IMR-90 (cell line): ENCODE data around the gene ARL8B. TPM values are rescaled to one million over a fixed set of nuclear protein-coding genes. Genes with fewer than 3 reads are reported as not detected.
A peak's percentile ranks its signal among the peaks of the same experiment; 100 is the strongest.

ENCODE experiments used
- ATAC-seq: fragments of 200-7000 bp; cut with Tn5 transposase; 2 replicates; pipeline ENCODE4 v1.9.1; 2020; ENCODE audit warnings: low read depth, mild to moderate bottlenecking, moderate library complexity
- BruUV-seq: library from RNA; stranded (reverse); fragments of 400-500 nt; replicated peaks from 2 replicates; lab custom pipeline; 2021; lab: Mats Ljungman, UMichigan
- CTCF ChIA-PET: fragments of 300-600 bp; formaldehyde crosslinking; extraction: SDS; loops from one replicate; lab custom pipeline; 2021; ENCODE audit warnings: antibody characterized with exemption; lab: Yijun Ruan, JAX
- POLR2A ChIA-PET: fragments of 300-600 bp; sonication (Branson Sonifier 250); formaldehyde crosslinking; loops from one replicate; lab custom pipeline; 2022; ENCODE audit warnings: antibody characterized with exemption; ENCODE audit not compliant: unreplicated experiment; lab: Charles Lee
- DNase-seq: peaks from one replicate; pipeline ENCODE4 v3.0.0; 2013
- H2AFZ ChIP-seq: replicated peaks from 2 replicates; pipeline ENCODE3; 2013; ENCODE audit warnings: low read length, mild to moderate bottlenecking; ENCODE audit not compliant: poor library complexity
- H2AK5ac ChIP-seq: 2 replicates; pipeline ENCODE4 v1.6.1; 2013; ENCODE audit warnings: low read depth, low read length, inconsistent platforms
- H2AK9ac ChIP-seq: replicated peaks from 2 replicates; pipeline ENCODE3; 2013; ENCODE audit warnings: mild to moderate bottlenecking, low read depth, low read length, moderate library complexity; ENCODE audit not compliant: poor library complexity
- H2BK120ac ChIP-seq: 2 replicates; pipeline ENCODE4 v1.6.1; 2013; ENCODE audit warnings: low read depth, low read length, inconsistent platforms
- H2BK15ac ChIP-seq: 3 replicates; pipeline ENCODE4 v1.6.1; 2013; ENCODE audit warnings: low read depth, low read length, inconsistent platforms
- H2BK20ac ChIP-seq: 2 replicates; pipeline ENCODE4 v1.6.1; 2013; ENCODE audit warnings: low read depth, mild to moderate bottlenecking, inconsistent platforms, low read length, moderate library complexity
- H2BK5ac ChIP-seq: 2 replicates; pipeline ENCODE4 v1.6.1; 2013; ENCODE audit warnings: mild to moderate bottlenecking, low read depth, low read length, inconsistent platforms; ENCODE audit not compliant: poor library complexity, severe bottlenecking
- H3K14ac ChIP-seq: replicated peaks from 2 replicates; pipeline ENCODE4 v1.6.1; 2013; ENCODE audit warnings: low read depth, low read length, inconsistent platforms
- H3K18ac ChIP-seq: 2 replicates; pipeline ENCODE4 v1.6.1; 2013; ENCODE audit warnings: low read depth, low read length, control low read depth
- H3K23ac ChIP-seq: 2 replicates; pipeline ENCODE4 v1.6.1; 2013; ENCODE audit warnings: low read depth, low read length, inconsistent platforms
- H3K27ac ChIP-seq: 2 replicates; pipeline ENCODE4 v1.5.1; 2013; ENCODE audit warnings: mild to moderate bottlenecking, control low read depth, low read length; ENCODE audit not compliant: insufficient read depth
- H3K27me3 ChIP-seq: 2 replicates; pipeline ENCODE4 v1.6.1; 2013; ENCODE audit warnings: low read length; ENCODE audit not compliant: control insufficient read depth, insufficient read depth
- H3K36me3 ChIP-seq: 2 replicates; pipeline ENCODE4 v1.6.1; 2013; ENCODE audit warnings: low read length, mixed read lengths; ENCODE audit not compliant: control insufficient read depth, insufficient read depth
- H3K4ac ChIP-seq: 2 replicates; pipeline ENCODE4 v1.6.1; 2013; ENCODE audit warnings: low read depth, low read length, inconsistent platforms
- H3K4me1 ChIP-seq: 2 replicates; pipeline ENCODE4 v1.6.1; 2013; ENCODE audit warnings: low read length, mixed read lengths; ENCODE audit not compliant: control insufficient read depth, insufficient read depth
- H3K4me2 ChIP-seq: 2 replicates; pipeline ENCODE4 v1.6.1; 2013; ENCODE audit warnings: low read depth, mild to moderate bottlenecking, control low read depth, low read length, moderate library complexity
- H3K4me3 ChIP-seq: 2 replicates; pipeline ENCODE4 v1.5.1; 2013; ENCODE audit warnings: low read depth, mild to moderate bottlenecking, control low read depth, low read length, moderate library complexity; ENCODE audit not compliant: insufficient read depth
- H3K56ac ChIP-seq: 2 replicates; pipeline ENCODE4 v1.6.1; 2013; ENCODE audit warnings: low read length, inconsistent platforms; ENCODE audit not compliant: insufficient read depth; ENCODE audit errors: extremely low read depth
- H3K79me1 ChIP-seq, 2 experiments: 2 replicates each; pipeline ENCODE4 v1.6.1; 2013; ENCODE audit warnings: low read length in 2 of 2, inconsistent platforms in 1 of 2, low read depth in 1 of 2
- H3K9ac ChIP-seq: 2 replicates; pipeline ENCODE4 v1.6.1; 2013; ENCODE audit warnings: low read depth, low read length, control low read depth
- H3K9me1 ChIP-seq: 2 replicates; pipeline ENCODE4 v1.6.1; 2013; ENCODE audit warnings: low read length, inconsistent platforms; ENCODE audit not compliant: insufficient read depth
- H3K9me3 ChIP-seq: 2 replicates; pipeline ENCODE4 v1.6.1; 2013; ENCODE audit warnings: low read length; ENCODE audit not compliant: control insufficient read depth, insufficient read depth
- H4K20me1 ChIP-seq: 2 replicates; pipeline ENCODE4 v1.6.1; 2013; ENCODE audit warnings: low read length, inconsistent platforms; ENCODE audit not compliant: insufficient read depth
- H4K5ac ChIP-seq: 2 replicates; pipeline ENCODE4 v1.6.1; 2013; ENCODE audit warnings: mild to moderate bottlenecking, low read depth, low read length, control low read depth
- H4K8ac ChIP-seq, 2 experiments: 2 replicates each; pipeline ENCODE4 v1.6.1; 2013; ENCODE audit warnings: low read depth in 2 of 2, low read length in 2 of 2, control low read depth in 1 of 2, inconsistent platforms in 1 of 2
- H4K91ac ChIP-seq: 2 replicates; pipeline ENCODE4 v1.6.1; 2013; ENCODE audit warnings: low read depth, low read length, inconsistent platforms; ENCODE audit not compliant: insufficient read depth
- CEBPB ChIP-seq: IDR thresholded peaks from 2 replicates; pipeline ENCODE4 v1.6.1; 2012; ENCODE audit warnings: low read depth, low read length, improper control_type of control experiment
- CHD1 ChIP-seq: IDR thresholded peaks from 2 replicates; pipeline ENCODE4 v1.6.1; 2012; ENCODE audit warnings: low read depth, low read length, improper control_type of control experiment
- ELK1 ChIP-seq: fragments of 150-350 bp; IDR thresholded peaks from 2 replicates; pipeline ENCODE4 v1.6.1; 2016; ENCODE audit warnings: low read depth, mild to moderate bottlenecking, low read length, moderate library complexity, borderline replicate concordance
- FOS ChIP-seq: fragments of 150-350 bp; IDR thresholded peaks from 2 replicates; pipeline ENCODE4 v1.6.1; 2016; ENCODE audit warnings: low read depth, low read length
- MAFK ChIP-seq: IDR thresholded peaks from 2 replicates; pipeline ENCODE4 v1.6.1; 2012; ENCODE audit warnings: low read depth, low read length, improper control_type of control experiment
- MAZ ChIP-seq: IDR thresholded peaks from 2 replicates; pipeline ENCODE4 v1.6.1; 2012; ENCODE audit warnings: low read depth, mild to moderate bottlenecking, low read length, improper control_type of control experiment, moderate library complexity, borderline replicate concordance
- NFE2L2 ChIP-seq: fragments of 150-350 bp; IDR thresholded peaks from 2 replicates; pipeline ENCODE4 v1.6.1; 2016; ENCODE audit warnings: low read depth, mild to moderate bottlenecking, low read length
- POLR2A ChIP-seq: IDR thresholded peaks from 2 replicates; pipeline ENCODE4 v1.6.1; 2012; ENCODE audit warnings: mild to moderate bottlenecking, low read depth, low read length
- RAD21 ChIP-seq: IDR thresholded peaks from 2 replicates; pipeline ENCODE4 v1.6.1; 2012; ENCODE audit warnings: low read length, improper control_type of control experiment
- RCOR1 ChIP-seq: IDR thresholded peaks from 2 replicates; pipeline ENCODE4 v1.6.1; 2012; ENCODE audit warnings: mild to moderate bottlenecking, low read length, improper control_type of control experiment; ENCODE audit not compliant: insufficient replicate concordance
- SMC3 ChIP-seq: fragments of 150-350 bp; IDR thresholded peaks from 2 replicates; pipeline ENCODE4 v1.6.1; 2016; ENCODE audit warnings: low read depth, mild to moderate bottlenecking, antibody characterized with exemption, low read length, moderate library complexity
- WGBS, 2 experiments: methylation state at CpG; one replicate each; pipeline versions ENCODE4 v1.1.5 to v1.1.7; 2013; ENCODE audit warnings: missing lambda C conversion rate in 2 of 2; ENCODE audit not compliant: insufficient read length in 1 of 2; ENCODE audit errors: extremely low coverage in 2 of 2; 5-methylcytosine and 5-hydroxymethylcytosine counted together
- dilution Hi-C: fragments of 300-500 bp; cut with HindIII; formaldehyde crosslinking; loops from one replicate; pipeline ENCODE4 v1.14.3; 2018; ENCODE audit warnings: low sequenced_read_pairs; ENCODE audit not compliant: unreplicated experiment
- in situ Hi-C: fragments of 300-500 bp; cut with MboI; formaldehyde crosslinking; loops from 3 replicates; pipeline ENCODE4 v1.14.3; 2019; ENCODE audit warnings: low sequenced_read_pairs, inconsistent platforms, mixed read lengths
- intact Hi-C: fragments of 100-400 bp; cut with micrococcal nuclease; formaldehyde crosslinking; loops from 2 replicates; pipeline ENCODE4 v1.10.0; 2022
- polyA plus RNA-seq, 3 experiments: library from polyadenylated mRNA; depleted of rRNA; stranded (reverse); fragments of >200 nt; gene quantifications; 2 replicates each; pipeline ENCODE4 v1.2.3, GENCODE V29; 2012; ENCODE audit warnings: low replicate concordance in 1 of 3
- total RNA-seq: library from RNA; depleted of rRNA; stranded (reverse); fragments of >200 nt; gene quantifications from 2 replicates; pipeline ENCODE4 v1.2.3, GENCODE V29; 2012
- TF ChIP-seq, protein P1 (sequence below): conservative IDR thresholded peaks from 2 replicates; pipeline ENCODE4 v1.5.1; 2012; ENCODE audit warnings: mild to moderate bottlenecking, low read depth, low read length, improper control_type of control experiment

The ARL8B gene
- total and polyA plus RNA-seq, 2 of the 4 experiments (the other 2 are of a cell fraction): 32.3 to 47.0 TPM

DNA sequence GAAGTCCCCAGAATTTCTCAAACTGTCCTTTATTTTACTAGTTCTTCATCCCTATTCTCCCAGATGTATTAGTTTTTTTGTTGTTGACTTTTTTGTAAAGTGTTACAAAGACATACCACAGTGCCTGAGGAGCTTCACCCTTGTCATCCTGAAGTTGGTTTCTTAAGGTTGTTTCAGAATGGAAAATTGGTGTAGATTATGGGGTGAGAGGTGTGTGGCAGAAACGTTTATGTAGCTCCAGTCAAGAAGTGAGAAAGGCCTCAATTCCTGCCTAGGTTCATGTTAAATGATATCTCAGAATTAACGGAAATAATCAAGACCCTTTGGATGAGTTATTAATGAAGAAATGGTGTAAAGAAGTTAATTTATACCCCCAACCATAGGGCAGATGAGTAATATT, 72.2 kb downstream of the ARL8B start:
- peak overlapping the region; percentile 46; the same call in 1 of the 2 replicates for H3K4me2 ChIP-seq
- H4K8ac ChIP-seq: peak overlapping the region in 1 of 2 experiments; percentile 49; a peak in 1 of 4 replicates
- ATAC-seq (no peak), DNase-seq (no peak)
- H3K14ac ChIP-seq: peak overlapping the region; percentile 40; the same call in 1 of the 2 replicates
- H3K36me3 ChIP-seq: peaks cover 4% of the 10 kb centered on the region
- H3K79me1 ChIP-seq: peaks cover 13 to 53% of the 10 kb centered on the region in 2 experiments
- H2BK15ac ChIP-seq: no peak overlapping the region
- H4K5ac ChIP-seq: peak overlapping the region; percentile 15; the same call in 1 of the 2 replicates
- H2AK9ac ChIP-seq: no peak overlapping the region
- H3K9me3 ChIP-seq: no peaks in the 10 kb centered on the region
- no peak overlapping the region for H3K56ac ChIP-seq
- H3K27me3 ChIP-seq: no peaks in the 10 kb centered on the region
- intact Hi-C loops: no loop called here
- ChIA-PET CTCF (interaction anchor here (0.7 kb wide), 2 partner anchors 136 to 483 kb away, joined by 3 to 4 read pairs; no protein-coding TSS in a partner anchor), POLR2A (no interaction called here)
- H3K9ac ChIP-seq: no peak overlapping the region
- WGBS, 2 experiments: no CpG with 5 or more reads among the region's 2 CpGs
- H2AK5ac ChIP-seq: peak overlapping the region; percentile 21; the same call in 1 of the 2 replicates
- H4K91ac ChIP-seq: no peak overlapping the region
- no peak for TF ChIP-seq RCOR1
- TF ChIP-seq FOS: no peak
- no peak for TF ChIP-seq RAD21
- TF ChIP-seq POLR2A: no peak
- no peak for TF ChIP-seq ELK1
- no peak for TF ChIP-seq SMC3
- TF ChIP-seq MAFK: no peak
- no peak for TF ChIP-seq CEBPB
- TF ChIP-seq NFE2L2: no peak
- TF ChIP-seq, protein P1, sequence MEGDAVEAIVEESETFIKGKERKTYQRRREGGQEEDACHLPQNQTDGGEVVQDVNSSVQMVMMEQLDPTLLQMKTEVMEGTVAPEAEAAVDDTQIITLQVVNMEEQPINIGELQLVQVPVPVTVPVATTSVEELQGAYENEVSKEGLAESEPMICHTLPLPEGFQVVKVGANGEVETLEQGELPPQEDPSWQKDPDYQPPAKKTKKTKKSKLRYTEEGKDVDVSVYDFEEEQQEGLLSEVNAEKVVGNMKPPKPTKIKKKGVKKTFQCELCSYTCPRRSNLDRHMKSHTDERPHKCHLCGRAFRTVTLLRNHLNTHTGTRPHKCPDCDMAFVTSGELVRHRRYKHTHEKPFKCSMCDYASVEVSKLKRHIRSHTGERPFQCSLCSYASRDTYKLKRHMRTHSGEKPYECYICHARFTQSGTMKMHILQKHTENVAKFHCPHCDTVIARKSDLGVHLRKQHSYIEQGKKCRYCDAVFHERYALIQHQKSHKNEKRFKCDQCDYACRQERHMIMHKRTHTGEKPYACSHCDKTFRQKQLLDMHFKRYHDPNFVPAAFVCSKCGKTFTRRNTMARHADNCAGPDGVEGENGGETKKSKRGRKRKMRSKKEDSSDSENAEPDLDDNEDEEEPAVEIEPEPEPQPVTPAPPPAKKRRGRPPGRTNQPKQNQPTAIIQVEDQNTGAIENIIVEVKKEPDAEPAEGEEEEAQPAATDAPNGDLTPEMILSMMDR: no peak
- TF ChIP-seq CHD1: no peak
- no peak for TF ChIP-seq MAZ
- no peak overlapping the region for H2AFZ ChIP-seq
- no peak overlapping the region for H3K27ac ChIP-seq
- peak overlapping the region; percentile 96 for H2BK5ac ChIP-seq
- peak overlapping the region; percentile 79; the same call in 1 of the 2 replicates for H3K18ac ChIP-seq
- H2BK120ac ChIP-seq: peak overlapping the region; percentile 24; the same call in 1 of the 2 replicates
- H3K4me3 ChIP-seq: no peak overlapping the region
- dilution Hi-C loops: no loop called here
- peaks cover 26% of the 10 kb centered on the region for H3K4me1 ChIP-seq
- no peak overlapping the region for H3K23ac ChIP-seq
- H3K4ac ChIP-seq: peak overlapping the region; percentile 22; the same call in 1 of the 2 replicates
- peaks cover 10% of the 10 kb centered on the region; the same call in 1 of the 2 replicates for H4K20me1 ChIP-seq
- peaks cover 10% of the 10 kb centered on the region for H3K9me1 ChIP-seq
- in situ Hi-C loops: no loop called here
- no TSS peak for BruUV-seq
- H2BK20ac ChIP-seq: peak overlapping the region; percentile 38; the same call in 1 of the 2 replicates
